Suprapubic skin (tissue), 4 donors: ENCODE results near the gene PHKB.

Experiments used
- CTCF ChIP-seq, 2 donors: fragments of 200-600 bp in 1 of 2; fragments of 450-650 bp in 1 of 2; sonication (generic) in 1 of 2; IDR thresholded peaks; one replicate each; pipeline ENCODE4 v1.5.1; 2016 to 2019; ENCODE audit warnings: antibody characterized with exemption in 2 of 2, mild to moderate bottlenecking in 1 of 2, moderate library complexity in 1 of 2
- EP300 ChIP-seq: sonication (generic); formaldehyde crosslinking; IDR thresholded peaks from one replicate; pipeline ENCODE4 v1.6.1; 2017; ENCODE audit warnings: antibody characterized with exemption
- POLR2A ChIP-seq, 2 donors: fragments of 450-650 bp; IDR thresholded peaks; one replicate each; pipeline ENCODE4 v1.6.1; 2017; ENCODE audit warnings: antibody characterized with exemption in 2 of 2, mild to moderate bottlenecking in 2 of 2, moderate library complexity in 2 of 2
- POLR2AphosphoS5 ChIP-seq, 3 donors: sonication (generic); formaldehyde crosslinking; IDR thresholded peaks; one replicate each; pipeline ENCODE4 v1.6.1; 2017; ENCODE audit warnings: antibody characterized with exemption in 3 of 3

- TF ChIP-seq CTCF (IDR thresholded peaks at IDR 0.05), result no peak
- no peak for TF ChIP-seq POLR2A (IDR thresholded peaks at IDR 0.05)
- no peak for TF ChIP-seq EP300
- TF ChIP-seq POLR2AphosphoS5 (IDR thresholded peaks at IDR 0.05), result no peak
Measured at GRCh38 chr16:47694543-47694942, 233.4 kb downstream of the PHKB start.
